Naive thymus-derived CD4-positive, alpha-beta T cell (primary cell): ENCODE data around the gene CAPN10. TPM values are rescaled to one million over a fixed set of nuclear protein-coding genes. Genes with fewer than 3 reads are reported as not detected.

Experiments used
- ATAC-seq: fragments of 150-1000 bp; cut with Tn5 transposase; 2 replicates; pipeline ENCODE4 v1.10.0; 2021; ENCODE audit warnings: mild to moderate bottlenecking, moderate library complexity
- CTCF ChIA-PET: fragments of 350-600 bp; sonication (Branson Sonifier 250); formaldehyde crosslinking; loops from one replicate; lab custom pipeline; 2021; ENCODE audit warnings: antibody characterized with exemption; lab: Charles Lee
- POLR2A ChIA-PET: fragments of 350-600 bp; sonication (Branson Sonifier 250); formaldehyde crosslinking; loops from one replicate; lab custom pipeline; 2021; ENCODE audit warnings: antibody characterized with exemption, inconsistent platforms; lab: Charles Lee
- DNase-seq, 9 donors: peaks; one replicate each; pipeline versions ENCODE4 v3.0.0 to v3.0.0-alpha.2; 2020 to 2022; ENCODE audit warnings: mixed read lengths in 1 of 9
- H3K27ac ChIP-seq: one replicate; pipeline ENCODE4 v1.7.0; 2013; ENCODE audit warnings: mild to moderate bottlenecking, low read depth, low read length, moderate library complexity
- H3K27me3 ChIP-seq, 2 donors: one replicate each; pipeline ENCODE4 v1.7.0; 2013; ENCODE audit warnings: low read length in 2 of 2, mild to moderate bottlenecking in 2 of 2, moderate library complexity in 2 of 2; ENCODE audit not compliant: control insufficient read depth in 2 of 2, insufficient read depth in 2 of 2
- H3K36me3 ChIP-seq, 3 experiments: 1 replicate in 2 of 3; 2 replicates in 1 of 3; pipeline ENCODE4 v1.7.0; 2013; ENCODE audit warnings: low read length in 3 of 3, mild to moderate bottlenecking in 3 of 3, moderate library complexity in 1 of 3; ENCODE audit not compliant: insufficient read depth in 3 of 3, control insufficient read depth in 2 of 3
- H3K4me1 ChIP-seq, 2 donors: one replicate each; pipeline ENCODE4 v1.7.0; 2013; ENCODE audit warnings: low read length in 2 of 2, mild to moderate bottlenecking in 2 of 2, moderate library complexity in 1 of 2; ENCODE audit not compliant: control insufficient read depth in 2 of 2, insufficient read depth in 2 of 2
- H3K4me3 ChIP-seq: 2 replicates; pipeline ENCODE4 v1.7.0; 2013; ENCODE audit warnings: mild to moderate bottlenecking, low read length
- H3K9me3 ChIP-seq, 3 experiments: 1 replicate in 2 of 3; 2 replicates in 1 of 3; pipeline ENCODE4 v1.7.0; 2013; ENCODE audit warnings: low read length in 3 of 3; ENCODE audit not compliant: control insufficient read depth in 2 of 3
- H3K27ac Mint-ChIP-seq, 9 donors: one replicate each; pipeline ENCODE4 v1.8.0; 2020 to 2022; ENCODE audit warnings: mixed read lengths in 9 of 9, mild to moderate bottlenecking in 8 of 9, moderate library complexity in 5 of 9, inconsistent platforms in 2 of 9
- H3K27me3 Mint-ChIP-seq, 5 donors: one replicate each; pipeline ENCODE4 v1.8.0; 2021 to 2022; ENCODE audit warnings: mixed read lengths in 5 of 5, mild to moderate bottlenecking in 1 of 5
- H3K36me3 Mint-ChIP-seq, 5 donors: one replicate each; pipeline ENCODE4 v1.8.0; 2020 to 2022; ENCODE audit warnings: mixed read lengths in 5 of 5, mild to moderate bottlenecking in 3 of 5, inconsistent platforms in 1 of 5
- H3K4me1 Mint-ChIP-seq, 7 donors: one replicate each; pipeline ENCODE4 v1.8.0; 2020 to 2022; ENCODE audit warnings: mixed read lengths in 7 of 7, mild to moderate bottlenecking in 3 of 7, inconsistent platforms in 1 of 7
- H3K4me3 Mint-ChIP-seq, 10 donors: one replicate each; pipeline ENCODE4 v1.8.0; 2020 to 2022; ENCODE audit warnings: mild to moderate bottlenecking in 10 of 10, mixed read lengths in 10 of 10, moderate library complexity in 6 of 10, inconsistent platforms in 2 of 10
- H3K9me3 Mint-ChIP-seq, 11 donors: one replicate each; pipeline ENCODE4 v1.8.0; 2020 to 2022; ENCODE audit warnings: mixed read lengths in 11 of 11, mild to moderate bottlenecking in 4 of 11, inconsistent platforms in 1 of 11, moderate library complexity in 1 of 11
- intact Hi-C, 2 donors: fragments of 100-400 bp; cut with micrococcal nuclease; formaldehyde crosslinking; loops; one replicate each; pipeline ENCODE4 v1.15.1; 2023
- polyA plus RNA-seq, 2 donors: library from polyadenylated mRNA; unstranded; fragments of 300-500 nt; fragmentation: Illumina TruSeq; gene quantifications; one replicate each; pipeline ENCODE4 v1.2.3, GENCODE V29; 2021
- total RNA-seq, 6 experiments: library from RNA in 5 of 6; stranded (reverse) in 5 of 6; gene quantifications; 1 replicate in 5 of 6; 2 replicates in 1 of 6; pipeline ENCODE4 v1.2.3 and lab custom pipeline; 2021 to 2026

CAPN10 gene
- total and polyA plus RNA-seq, 7 experiments from 2014 or later: 8.4 to 74.8 (median 54.9) TPM

- Mint-ChIP-seq H3K9me3 (no peaks in the 10 kb centered on the region), H3K36me3 (peaks cover 0 to 20% (median 3%) of the 10 kb centered on the region in 5 donors), H3K4me1 (peaks cover 36 to 51% (median 44%) of the 10 kb centered on the region in 7 donors), H3K4me3 (peak overlapping the region in 9 of 10 donors; percentile 37 to 86 (median 56)), H3K27ac (peak overlapping the region in 1 of 9 donors; percentile 12), H3K27me3 (no peaks in the 10 kb centered on the region)
- Histone ChIP-seq H3K27ac (no peak overlapping the region), H3K4me1 (peaks cover 38 to 41% of the 10 kb centered on the region in 2 donors), H3K27me3 (no peaks in the 10 kb centered on the region), H3K9me3 (no peaks in the 10 kb centered on the region), H3K4me3 (no peak overlapping the region), H3K36me3 (peaks cover 0 to 39% (median 5%) of the 10 kb centered on the region in 3 experiments)
- ATAC-seq (no peak), DNase-seq (peak in 2 of 9 donors; percentile 7 to 23)
- POLR2A ChIA-PET: interaction anchor here (1.0 to 10.7 kb wide), 4 partner anchors 9 to 43 kb away, joined by 3 to 264 read pairs (median 8); partner anchors contain the start of gene CAPN10
- intact Hi-C loops: no loop called here
- CTCF ChIA-PET: interaction anchor here (0.8 to 1.5 kb wide), 3 partner anchors 9 to 111 kb away, joined by 3 to 7 read pairs (median 5); partner anchors contain the start of gene CAPN10
Observed at GRCh38 chr2:240557101-240557751, 29.3 kb upstream of the CAPN10 start.

GRCh38 chr2:240557808-240558207 is 28.7 kb upstream of the CAPN10 start, which contains the start of gene ANKMY1:
Gene ANKMY1 (minus strand): TSS chr2:240557988. CDS start chr2:240557335, 653 bp downstream.
- H3K4me1 Mint-ChIP-seq: peaks cover 36 to 56% (median 50%) of the 10 kb centered on the region in 7 donors

GRCh38 chr2:240558236-240558761 is 28.2 kb upstream of the CAPN10 start:
- H3K4me3 Mint-ChIP-seq: peak overlapping the region; percentile 81 to 96 (median 87)
- H3K4me1 ChIP-seq: peaks cover 49 to 51% of the 10 kb centered on the region in 2 donors
- ATAC-seq (no peak), DNase-seq (peak in 1 of 9 donors; percentile 23)
- H3K9me3 Mint-ChIP-seq: no peaks in the 10 kb centered on the region
- intact Hi-C loops: no loop called here
- peaks cover 0 to 20% (median 3%) of the 10 kb centered on the region in 5 donors for H3K36me3 Mint-ChIP-seq
- H3K4me1 Mint-ChIP-seq: peaks cover 36 to 58% (median 52%) of the 10 kb centered on the region in 7 donors
- H3K27ac ChIP-seq: no peak overlapping the region
- ChIA-PET POLR2A (interaction anchor here (0.7 to 10.7 kb wide), 4 partner anchors 9 to 26 kb away, joined by 3 to 264 read pairs (median 4); partner anchors contain the start of gene CAPN10), CTCF (interaction anchor here (0.5 to 2.2 kb wide), 3 partner anchors 8 to 28 kb away, joined by 3 to 6 read pairs (median 5); partner anchors contain the start of gene CAPN10)
- no peaks in the 10 kb centered on the region for H3K27me3 Mint-ChIP-seq
- H3K27ac Mint-ChIP-seq: peak overlapping the region in 7 of 9 donors; percentile 57 to 88 (median 72)
- peaks cover 0 to 35% (median 2%) of the 10 kb centered on the region in 3 experiments for H3K36me3 ChIP-seq
- no peak overlapping the region for H3K4me3 ChIP-seq
- no peaks in the 10 kb centered on the region for H3K9me3 ChIP-seq
- H3K27me3 ChIP-seq: no peaks in the 10 kb centered on the region

More at GRCh38 chr2:240557808-240558207, 28.7 kb upstream of the CAPN10 start, which contains the start of gene ANKMY1:
- Mint-ChIP-seq H3K27ac (peak within 1 kb of the TSS in 8 of 9 donors; percentile 57 to 88 (median 72)), H3K27me3 (no peaks in the 10 kb centered on the region), H3K9me3 (no peaks in the 10 kb centered on the region), H3K36me3 (peaks cover 0 to 24% (median 3%) of the 10 kb centered on the region in 5 donors), H3K4me3 (peak within 1 kb of the TSS; percentile 81 to 96 (median 87))
- peaks cover 44 to 46% of the 10 kb centered on the region in 2 donors for H3K4me1 ChIP-seq
- H3K27ac ChIP-seq: no peak within 1 kb of the TSS
- intact Hi-C loops: no loop called here
- DNase-seq (peak; percentile 38 to 73 (median 52)), ATAC-seq (no peak)
- no peaks in the 10 kb centered on the region for H3K27me3 ChIP-seq
- POLR2A ChIA-PET: interaction anchor here (1.0 to 10.7 kb wide), 3 partner anchors 8 to 27 kb away, joined by 3 to 264 read pairs (median 11); partner anchors contain the start of gene CAPN10
- no peak within 1 kb of the TSS for H3K4me3 ChIP-seq
- CTCF ChIA-PET: interaction anchor here (1.5 to 2.2 kb wide), 2 partner anchors 9 to 29 kb away, joined by 5 to 6 read pairs; partner anchors contain the start of gene CAPN10
- peaks cover 0 to 38% (median 5%) of the 10 kb centered on the region in 3 experiments for H3K36me3 ChIP-seq
- H3K9me3 ChIP-seq: no peaks in the 10 kb centered on the region

GRCh38 chr2:240559286-240559685 is 27.2 kb upstream of the CAPN10 start:
- H3K36me3 Mint-ChIP-seq: peaks cover 0 to 25% (median 6%) of the 10 kb centered on the region in 5 donors
- peaks cover 44 to 68% (median 61%) of the 10 kb centered on the region in 7 donors for H3K4me1 Mint-ChIP-seq
- peak overlapping the region in 8 of 9 donors; percentile 30 to 92 (median 80) for H3K27ac Mint-ChIP-seq
- ATAC-seq (no peak), DNase-seq (no peak)
- CTCF ChIA-PET: interaction anchor here (2.2 kb wide), 2 partner anchors 10 to 27 kb away, joined by 6 read pairs; partner anchors contain the start of genes CAPN10 and RNPEPL1
- H3K9me3 Mint-ChIP-seq: no peaks in the 10 kb centered on the region
- Histone ChIP-seq H3K4me3 (peak overlapping the region; percentile 82), H3K27me3 (no peaks in the 10 kb centered on the region), H3K4me1 (peaks cover 59 to 61% of the 10 kb centered on the region in 2 donors), H3K27ac (peak overlapping the region; percentile 93), H3K9me3 (no peaks in the 10 kb centered on the region), H3K36me3 (peaks cover 0 to 27% (median 0%) of the 10 kb centered on the region in 3 experiments)
- intact Hi-C loops: no loop called here
- H3K4me3 Mint-ChIP-seq: peak overlapping the region; percentile 81 to 96 (median 87)
- H3K27me3 Mint-ChIP-seq: no peaks in the 10 kb centered on the region
- POLR2A ChIA-PET: interaction anchor here (0.6 to 10.7 kb wide), 5 partner anchors 9 to 1302 kb away, joined by 3 to 264 read pairs (median 4); partner anchors contain the start of genes CAPN10 and RNPEPL1

GRCh38 chr2:240560084-240560479 is 26.5 kb upstream of the CAPN10 start, which contains the start of gene DUSP28:
Gene DUSP28 (plus strand): TSS chr2:240560357. CDS start chr2:240560685, 328 bp downstream.
- ATAC-seq: peak; percentile 77
- ChIA-PET POLR2A (interaction anchor here (0.6 to 10.7 kb wide), 7 partner anchors 8 to 115 kb away, joined by 3 to 264 read pairs (median 5); partner anchors contain the start of genes CAPN10 and RNPEPL1), CTCF (interaction anchor here (2.2 kb wide), 1 partner anchor 9 kb away, joined by 6 read pairs; the partner anchor contains the start of gene RNPEPL1)
- Histone ChIP-seq H3K9me3 (no peaks in the 10 kb centered on the region), H3K4me3 (peak within 1 kb of the TSS; percentile 82), H3K27me3 (no peaks in the 10 kb centered on the region), H3K27ac (peak within 1 kb of the TSS; percentile 93), H3K36me3 (peaks cover 0 to 20% (median 0%) of the 10 kb centered on the region in 3 experiments), H3K4me1 (peaks cover 67 to 69% of the 10 kb centered on the region in 2 donors)
- intact Hi-C loops: loop anchor here (1.0 to 10.0 kb wide), 14 partner anchors 8 to 1325 kb away; partner anchors contain the start of genes RNPEPL1 (in 2 of the 2), D2HGDH (in 1 of the 2), GPR35 (in 1 of the 2) and HDAC4 (in 1 of the 2)
- Mint-ChIP-seq H3K4me1 (peaks cover 50 to 73% (median 69%) of the 10 kb centered on the region in 7 donors), H3K27ac (peak within 1 kb of the TSS; percentile 85 to 97 (median 91)), H3K27me3 (no peaks in the 10 kb centered on the region), H3K9me3 (no peaks in the 10 kb centered on the region), H3K36me3 (peaks cover 0 to 33% (median 6%) of the 10 kb centered on the region in 5 donors), H3K4me3 (peak within 1 kb of the TSS; percentile 81 to 96 (median 88))
- DNase-seq: peak; percentile 83 to 94 (median 88)
